ENCODE measurements around the gene AGO3. TPM values are rescaled to one million over a fixed set of nuclear protein-coding genes. Genes with fewer than 3 reads are reported as not detected.
"Not testable (repeated sequence)": the region's sequence is repeated elsewhere in the genome, so short reads cannot be mapped to it uniquely, and the experiment has no call there.

Gene AGO3
- total RNA-seq, 2 experiments from 2014 or later: 25.1 to 28.2 TPM

DNA sequence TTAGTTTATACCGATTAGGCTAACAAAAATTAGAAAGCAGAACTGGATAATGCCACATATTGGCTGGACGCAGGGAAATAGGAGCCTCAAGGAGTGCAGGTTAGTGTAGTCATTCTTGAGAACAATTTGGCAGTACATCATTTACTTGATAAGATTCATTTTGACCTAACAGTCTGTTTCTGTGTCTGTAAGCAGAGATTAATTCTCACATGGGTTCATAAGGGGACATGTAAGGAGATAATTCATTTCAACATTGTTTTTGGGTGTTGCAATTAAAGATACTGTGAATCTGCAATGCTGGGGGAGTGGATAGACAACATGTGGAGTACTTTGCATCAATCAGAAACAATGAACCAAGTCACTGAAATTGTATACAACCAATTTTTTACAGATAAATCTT lies 32.0 kb downstream of the AGO3 start:
- H3K27ac Mint-ChIP-seq: no peak overlapping the region
- CTCF ChIA-PET: no interaction called here
- peaks cover 3% of the 10 kb centered on the region for H3K9me3 Mint-ChIP-seq

DNA sequence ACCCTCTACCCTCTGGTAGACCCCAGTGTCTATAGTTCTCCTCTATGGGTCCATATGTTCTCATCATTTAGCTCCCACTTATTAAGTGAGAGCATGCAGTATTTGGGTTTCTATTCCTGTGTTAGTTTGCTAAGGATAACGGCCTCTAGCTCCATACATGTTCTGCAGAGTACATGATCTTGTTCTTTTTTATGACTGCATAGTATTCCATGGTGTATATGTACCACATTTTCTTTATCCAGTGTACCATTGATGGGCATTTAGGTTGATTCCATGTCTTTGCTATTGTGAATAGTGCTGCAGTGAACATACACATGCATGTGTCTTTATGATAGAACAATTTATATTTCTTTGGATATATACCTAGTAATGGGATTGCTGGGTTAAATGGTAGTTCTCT lies 33.4 kb downstream of the AGO3 start:
- CTCF ChIA-PET; intact Hi-C loops (cut with micrococcal nuclease); DNase-seq; H3K27ac Mint-ChIP-seq; H3K4me3 Mint-ChIP-seq; H3K9me3 Mint-ChIP-seq; H3K4me1 Mint-ChIP-seq (ENCODE audit: low read depth); H3K27me3 Mint-ChIP-seq (ENCODE audit: low read depth): not testable (repeated sequence)
- H3K36me3 Mint-ChIP-seq (ENCODE audit: low read depth): peaks cover 19% of the 10 kb centered on the region

More for the DNA sequence above, 32.0 kb downstream of the AGO3 start:
- H3K36me3 Mint-ChIP-seq (ENCODE audit: low read depth): peaks cover 9% of the 10 kb centered on the region
- intact Hi-C loops (cut with micrococcal nuclease): no loop called here
- H3K27me3 Mint-ChIP-seq (ENCODE audit: low read depth): no peaks in the 10 kb centered on the region
- H3K4me3 Mint-ChIP-seq: no peak overlapping the region
- no peaks in the 10 kb centered on the region for H3K4me1 Mint-ChIP-seq (ENCODE audit: low read depth)
- DNase-seq: no peak

DNA sequence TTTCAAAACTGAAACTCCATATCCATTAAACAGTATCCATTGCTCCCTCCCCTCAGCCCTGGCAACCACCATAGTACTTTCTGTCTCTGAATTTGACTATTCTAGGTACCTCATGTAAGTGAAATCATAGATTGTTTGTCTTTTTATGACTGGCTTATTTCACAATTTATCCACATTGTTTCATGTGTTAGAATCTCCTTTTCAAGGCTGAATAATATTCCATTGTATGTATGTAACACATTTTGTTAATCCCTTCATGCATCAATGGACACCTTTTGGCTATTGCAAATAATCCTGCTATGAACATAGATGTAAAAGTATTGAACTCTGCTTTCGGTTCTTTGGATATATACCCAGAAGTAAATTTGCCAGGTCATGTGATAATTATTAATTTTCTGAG lies 37.5 kb downstream of the AGO3 start:
- DNase-seq: no peak
- H3K4me1 Mint-ChIP-seq (ENCODE audit: low read depth): no peaks in the 10 kb centered on the region
- peaks cover 3% of the 10 kb centered on the region for H3K9me3 Mint-ChIP-seq
- intact Hi-C loops (cut with micrococcal nuclease): no loop called here
- H3K4me3 Mint-ChIP-seq: no peak overlapping the region
- H3K27me3 Mint-ChIP-seq (ENCODE audit: low read depth): no peaks in the 10 kb centered on the region
- peaks cover 21% of the 10 kb centered on the region for H3K36me3 Mint-ChIP-seq (ENCODE audit: low read depth)
- no peak overlapping the region for H3K27ac Mint-ChIP-seq
- CTCF ChIA-PET: no interaction called here

DNA sequence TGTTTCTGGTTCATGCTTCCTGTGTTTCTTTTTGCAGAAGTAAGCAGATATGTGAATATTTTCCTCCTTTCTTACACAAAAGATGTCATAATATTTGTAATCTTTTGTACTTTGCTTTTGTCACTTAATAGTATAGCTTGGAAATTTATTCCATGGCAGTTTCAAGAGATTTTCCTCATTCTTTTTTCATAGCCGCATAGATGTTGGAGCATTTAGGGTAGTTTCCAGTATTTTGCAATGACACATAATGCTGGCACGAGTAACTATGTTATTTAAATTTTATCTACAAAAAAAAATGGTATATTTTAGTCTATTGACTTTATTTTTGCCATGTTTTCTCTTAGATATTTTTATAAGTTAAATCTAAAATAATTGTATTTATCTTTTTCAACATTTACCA lies 40.7 kb downstream of the AGO3 start:
- CTCF ChIA-PET: no interaction called here
- Mint-ChIP-seq H3K36me3 (ENCODE audit: low read depth) (peaks cover 25% of the 10 kb centered on the region), H3K27me3 (ENCODE audit: low read depth) (no peaks in the 10 kb centered on the region), H3K4me1 (ENCODE audit: low read depth) (peaks cover 4% of the 10 kb centered on the region), H3K27ac (no peak overlapping the region), H3K9me3 (no peaks in the 10 kb centered on the region), H3K4me3 (no peak overlapping the region)
- DNase-seq: no peak
- intact Hi-C loops (cut with micrococcal nuclease): no loop called here

DNA sequence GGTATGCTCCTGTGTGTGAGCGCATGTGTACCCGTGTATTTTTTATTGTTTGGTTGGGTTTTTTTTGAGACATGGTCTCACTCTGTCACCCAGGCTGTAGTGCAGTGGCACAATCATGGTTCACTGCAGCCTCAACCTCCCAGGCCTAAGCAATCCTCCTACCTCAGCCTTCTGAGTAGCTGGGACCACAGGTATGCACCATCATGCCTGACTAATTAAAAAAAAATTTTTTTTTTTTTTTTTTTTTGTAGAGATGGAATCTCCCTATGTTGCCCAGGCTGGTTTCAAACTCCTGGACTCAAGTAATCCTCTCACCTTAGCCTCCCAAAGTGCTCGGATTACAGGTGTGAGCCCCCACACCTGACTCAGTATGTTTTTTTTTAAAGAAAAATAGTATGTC lies 41.7 kb downstream of the AGO3 start:
- intact Hi-C loops (cut with micrococcal nuclease); DNase-seq; H3K4me1 Mint-ChIP-seq (ENCODE audit: low read depth); H3K9me3 Mint-ChIP-seq; H3K27me3 Mint-ChIP-seq (ENCODE audit: low read depth); H3K27ac Mint-ChIP-seq; H3K4me3 Mint-ChIP-seq; CTCF ChIA-PET: not testable (repeated sequence)
- peaks cover 25% of the 10 kb centered on the region for H3K36me3 Mint-ChIP-seq (ENCODE audit: low read depth)

DNA sequence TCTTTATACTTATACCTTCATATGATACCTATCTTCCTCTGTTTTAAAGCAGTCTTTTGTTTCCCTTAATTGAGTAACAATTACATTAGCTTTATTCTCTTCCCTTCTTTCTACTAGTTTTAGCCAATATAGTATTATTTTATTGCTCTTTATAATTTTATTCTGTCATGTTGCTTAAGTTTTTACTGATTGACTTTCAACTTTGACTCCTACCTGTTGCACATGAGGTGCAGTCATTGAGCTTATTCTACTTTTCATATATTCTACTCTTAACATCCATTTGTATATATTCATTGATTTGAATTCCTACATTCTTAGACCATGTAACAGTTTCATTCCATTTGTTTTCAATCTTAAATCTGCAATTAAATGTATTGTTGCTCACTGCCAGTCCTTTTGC lies 49.2 kb downstream of the AGO3 start:
- Mint-ChIP-seq H3K4me1 (ENCODE audit: low read depth) (no peaks in the 10 kb centered on the region), H3K36me3 (ENCODE audit: low read depth) (peaks cover 10% of the 10 kb centered on the region), H3K27ac (no peak overlapping the region), H3K27me3 (ENCODE audit: low read depth) (no peaks in the 10 kb centered on the region), H3K9me3 (no peaks in the 10 kb centered on the region), H3K4me3 (no peak overlapping the region)
- CTCF ChIA-PET: no interaction called here
- DNase-seq: no peak
- intact Hi-C loops (cut with micrococcal nuclease): no loop called here

DNA sequence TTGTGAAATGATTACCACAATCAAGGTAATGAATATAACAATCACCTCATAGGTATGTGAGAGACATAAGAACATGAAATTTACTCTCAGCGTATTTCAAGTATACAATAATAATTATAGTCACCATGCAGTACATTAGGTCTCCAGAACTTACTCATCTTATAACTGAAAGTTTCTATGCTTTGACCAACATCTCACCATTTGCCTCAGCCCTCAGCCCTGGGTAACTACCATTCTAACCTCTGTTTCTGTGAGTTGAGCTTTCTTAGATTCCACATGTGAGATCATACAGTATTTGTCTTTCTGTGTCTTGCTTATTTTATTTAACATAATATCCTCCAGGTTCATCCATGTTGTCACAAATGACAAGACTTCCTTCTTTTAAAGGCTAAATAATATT lies 57.3 kb downstream of the AGO3 start:
- H3K4me1 Mint-ChIP-seq (ENCODE audit: low read depth): no peaks in the 10 kb centered on the region
- intact Hi-C loops (cut with micrococcal nuclease): no loop called here
- no peak for DNase-seq
- no peaks in the 10 kb centered on the region for H3K9me3 Mint-ChIP-seq
- H3K27me3 Mint-ChIP-seq (ENCODE audit: low read depth): no peaks in the 10 kb centered on the region
- CTCF ChIA-PET: no interaction called here
- no peak overlapping the region for H3K4me3 Mint-ChIP-seq
- peaks cover 5% of the 10 kb centered on the region for H3K36me3 Mint-ChIP-seq (ENCODE audit: low read depth)
- H3K27ac Mint-ChIP-seq: no peak overlapping the region

DNA sequence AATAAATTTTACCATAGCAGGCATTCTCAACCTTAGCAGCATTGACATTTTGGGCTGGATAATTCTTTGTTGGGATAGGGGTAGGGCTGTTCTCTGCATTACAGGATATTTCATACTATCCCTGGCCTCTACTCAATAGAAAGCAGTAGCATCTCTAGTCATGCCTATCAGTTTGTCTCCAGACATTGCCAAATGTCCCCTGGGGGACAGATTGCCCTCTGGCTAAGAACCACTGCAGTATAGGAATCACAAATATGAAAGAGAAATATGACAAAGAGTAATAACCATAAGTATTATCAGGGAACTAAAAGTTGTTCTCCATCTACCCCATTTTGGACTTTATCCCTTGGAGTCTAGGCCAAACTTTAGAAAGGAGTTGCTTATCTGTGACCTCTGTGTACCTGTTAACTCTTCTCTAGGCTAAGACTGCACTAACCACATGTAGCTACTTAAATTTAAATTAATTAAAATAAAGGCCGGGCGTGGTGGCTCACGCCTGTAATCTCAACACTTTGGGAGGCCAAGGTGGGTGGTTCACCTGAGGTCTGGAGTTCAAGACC lies 76.1 kb downstream of the AGO3 start:
- H3K9me3 Mint-ChIP-seq: no peaks in the 10 kb centered on the region
- H3K27me3 Mint-ChIP-seq (ENCODE audit: low read depth): no peaks in the 10 kb centered on the region
- CTCF ChIA-PET: no interaction called here
- H3K27ac Mint-ChIP-seq: no peak overlapping the region
- no peak overlapping the region for H3K4me3 Mint-ChIP-seq
- H3K36me3 Mint-ChIP-seq (ENCODE audit: low read depth): peaks cover 5% of the 10 kb centered on the region
- intact Hi-C loops (cut with micrococcal nuclease): no loop called here
- no peak for DNase-seq
- H3K4me1 Mint-ChIP-seq (ENCODE audit: low read depth): no peaks in the 10 kb centered on the region

DNA sequence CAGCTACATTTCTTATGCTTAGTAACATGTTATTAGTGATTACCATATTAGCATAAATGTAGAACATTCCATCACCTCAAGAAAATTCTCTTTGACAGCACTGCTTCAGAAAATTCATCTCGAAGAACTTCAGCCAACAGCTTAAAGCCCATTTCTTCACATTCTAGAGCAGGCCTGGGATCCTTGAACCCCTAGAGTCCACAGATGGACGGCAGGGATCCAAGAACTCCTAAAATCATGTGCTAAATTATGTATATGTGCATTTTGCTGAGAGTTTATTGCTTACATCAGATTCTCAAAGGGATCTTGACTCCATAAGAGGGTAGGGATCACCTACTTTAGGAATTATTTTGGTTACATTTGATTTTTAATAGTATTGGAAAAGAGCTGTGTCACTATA lies 76.8 kb downstream of the AGO3 start:
- CTCF ChIA-PET: no interaction called here

DNA sequence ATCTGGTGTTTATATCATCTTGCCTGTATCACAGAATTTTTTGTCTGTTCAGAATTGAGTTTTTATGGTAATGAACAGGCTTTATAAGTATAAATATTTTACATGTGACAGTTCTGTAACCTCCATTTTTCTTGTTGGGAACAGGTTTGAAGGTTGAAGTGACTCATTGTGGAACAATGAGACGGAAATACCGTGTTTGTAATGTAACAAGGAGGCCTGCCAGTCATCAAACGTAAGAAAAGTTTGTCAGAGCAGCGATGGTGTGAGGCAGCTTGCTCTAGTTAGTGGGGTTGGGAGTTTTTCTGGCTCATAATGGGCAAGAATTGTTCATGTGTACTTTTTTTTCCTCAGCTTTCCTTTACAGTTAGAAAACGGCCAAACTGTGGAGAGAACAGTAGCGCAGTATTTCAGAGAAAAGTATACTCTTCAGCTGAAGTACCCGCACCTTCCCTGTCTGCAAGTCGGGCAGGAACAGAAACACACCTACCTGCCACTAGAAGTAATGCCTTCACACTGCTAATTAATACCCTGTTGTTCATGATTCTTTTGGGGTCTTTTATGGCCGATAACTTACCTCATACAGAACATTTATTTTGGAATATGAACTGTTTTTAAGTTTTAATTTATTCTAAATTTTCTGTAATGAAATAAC lies 77.8 kb downstream of the AGO3 start:
- Mint-ChIP-seq H3K36me3 (ENCODE audit: low read depth) (peaks cover 11% of the 10 kb centered on the region), H3K27me3 (ENCODE audit: low read depth) (no peaks in the 10 kb centered on the region), H3K4me1 (ENCODE audit: low read depth) (no peaks in the 10 kb centered on the region), H3K4me3 (no peak overlapping the region), H3K9me3 (no peaks in the 10 kb centered on the region), H3K27ac (no peak overlapping the region)
- CTCF ChIA-PET: no interaction called here
- DNase-seq: peak; percentile 14
- intact Hi-C loops (cut with micrococcal nuclease): no loop called here

More for the DNA sequence above, 76.8 kb downstream of the AGO3 start:
- Mint-ChIP-seq H3K27ac (no peak overlapping the region), H3K4me3 (no peak overlapping the region), H3K4me1 (ENCODE audit: low read depth) (no peaks in the 10 kb centered on the region), H3K36me3 (ENCODE audit: low read depth) (peaks cover 5% of the 10 kb centered on the region), H3K9me3 (no peaks in the 10 kb centered on the region), H3K27me3 (ENCODE audit: low read depth) (no peaks in the 10 kb centered on the region)
- DNase-seq: no peak
- intact Hi-C loops (cut with micrococcal nuclease): no loop called here

DNA sequence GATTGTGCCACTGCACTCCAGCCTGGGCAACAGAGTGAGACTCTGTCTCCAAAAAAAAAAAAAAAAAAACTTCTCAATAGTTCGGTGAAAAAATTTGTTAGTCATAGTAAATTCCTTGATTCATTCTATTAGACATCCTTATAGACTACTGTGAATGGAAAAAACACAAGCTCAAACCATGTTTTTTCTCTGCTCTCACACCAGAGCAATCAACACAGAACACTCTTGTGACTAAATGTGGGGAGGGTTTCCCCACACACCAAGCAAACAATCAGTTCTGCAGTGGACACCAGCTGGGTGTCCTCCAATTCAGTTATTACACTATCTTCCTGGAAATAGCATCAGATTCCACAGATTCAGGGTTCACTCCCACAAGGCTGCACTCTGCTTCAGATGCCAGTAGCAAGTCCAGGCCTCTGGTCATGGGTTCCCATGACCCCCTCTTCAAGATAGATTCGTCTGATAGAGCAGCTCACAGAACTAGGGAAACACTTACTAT lies 83.9 kb downstream of the AGO3 start:
- H3K27ac Mint-ChIP-seq: no peak overlapping the region
- CTCF ChIA-PET: no interaction called here
- intact Hi-C loops (cut with micrococcal nuclease): no loop called here
- H3K4me1 Mint-ChIP-seq (ENCODE audit: low read depth): no peaks in the 10 kb centered on the region
- no peak for DNase-seq
- no peaks in the 10 kb centered on the region for H3K27me3 Mint-ChIP-seq (ENCODE audit: low read depth)
- no peak overlapping the region for H3K4me3 Mint-ChIP-seq
- H3K9me3 Mint-ChIP-seq: no peaks in the 10 kb centered on the region
- peaks cover 26% of the 10 kb centered on the region for H3K36me3 Mint-ChIP-seq (ENCODE audit: low read depth)

DNA sequence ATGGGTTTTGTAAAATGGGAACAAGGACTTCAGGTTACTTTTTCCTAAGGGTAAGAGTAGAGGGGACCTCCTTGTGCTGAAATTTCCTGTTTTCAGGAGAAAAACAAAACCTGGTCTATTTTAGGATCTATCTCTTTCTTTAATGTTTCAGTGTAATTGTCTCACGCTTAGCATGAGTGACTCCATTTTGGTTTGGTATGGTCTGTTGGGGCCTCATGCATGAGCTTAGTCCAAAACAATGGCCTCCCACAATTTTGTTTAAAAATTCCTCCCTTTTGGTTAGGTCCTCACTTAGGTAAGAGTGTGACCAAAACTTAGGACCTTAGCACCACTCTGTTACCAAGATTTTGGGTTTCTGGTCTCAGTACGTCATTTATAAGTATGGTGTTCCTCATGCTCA lies 85.8 kb downstream of the AGO3 start:
- H3K36me3 Mint-ChIP-seq (ENCODE audit: low read depth): peaks cover 28% of the 10 kb centered on the region
- H3K27ac Mint-ChIP-seq: no peak overlapping the region
- H3K4me3 Mint-ChIP-seq: no peak overlapping the region
- no peaks in the 10 kb centered on the region for H3K9me3 Mint-ChIP-seq
- no peaks in the 10 kb centered on the region for H3K27me3 Mint-ChIP-seq (ENCODE audit: low read depth)
- intact Hi-C loops (cut with micrococcal nuclease): no loop called here
- no peaks in the 10 kb centered on the region for H3K4me1 Mint-ChIP-seq (ENCODE audit: low read depth)
- CTCF ChIA-PET: no interaction called here
- no peak for DNase-seq

DNA sequence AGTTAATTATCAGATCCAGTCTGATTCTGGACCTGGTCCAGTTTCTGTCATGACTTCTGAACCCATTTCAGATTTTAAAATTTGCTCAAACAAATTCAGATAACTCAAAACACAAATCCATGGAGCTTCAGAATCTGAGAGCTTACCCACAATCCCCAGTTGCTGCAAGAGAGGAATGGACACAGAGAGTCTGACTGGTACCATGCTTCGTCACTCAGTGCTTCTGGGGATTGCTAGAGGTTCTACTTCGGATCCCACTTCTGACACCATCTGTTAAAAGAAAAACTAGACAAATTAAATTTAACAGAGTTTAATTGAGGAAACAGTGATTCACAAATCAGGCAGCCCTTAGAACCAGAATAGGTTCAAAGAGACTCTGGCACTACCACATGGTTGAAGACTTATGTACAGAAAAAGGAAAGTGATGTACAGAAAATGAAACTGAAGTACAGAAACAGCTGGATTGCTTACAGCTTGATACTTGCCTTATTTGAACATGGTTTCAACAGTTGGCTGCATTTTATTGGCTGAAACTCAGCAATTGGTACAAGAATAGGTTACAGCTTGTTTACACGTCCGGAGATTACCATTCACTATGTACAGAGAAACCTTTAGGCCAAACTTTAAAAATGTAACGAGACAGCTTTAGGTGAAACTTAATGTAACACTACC lies 92.3 kb downstream of the AGO3 start:
- peaks cover 35% of the 10 kb centered on the region for H3K36me3 Mint-ChIP-seq (ENCODE audit: low read depth)
- CTCF ChIA-PET: no interaction called here
- intact Hi-C loops (cut with micrococcal nuclease): no loop called here

More for the DNA sequence above, 92.3 kb downstream of the AGO3 start:
- H3K27me3 Mint-ChIP-seq (ENCODE audit: low read depth): no peaks in the 10 kb centered on the region
- peaks cover 13% of the 10 kb centered on the region for H3K4me1 Mint-ChIP-seq (ENCODE audit: low read depth)
- H3K9me3 Mint-ChIP-seq: no peaks in the 10 kb centered on the region
- H3K27ac Mint-ChIP-seq: peak overlapping the region; percentile 19
- no peak for DNase-seq
- H3K4me3 Mint-ChIP-seq: no peak overlapping the region

All from activated naive CD4-positive, alpha-beta T cell treated with anti-CD3 and anti-CD28 coated beads for 36 hours (primary cell).